A549 treated with DMSO at 1 μM for 4 hours (cell line): Measurements from ENCODE around the gene LENG8. TPM values are rescaled to one million over a fixed set of nuclear protein-coding genes. Genes with fewer than 3 reads are reported as not detected.

Experiments used
- total RNA-seq: library from RNA; stranded (reverse); fragments of 200-300 nt; extraction: Qiagen RNA extraction; gene quantifications from 5 replicates; pipeline ENCODE4 v1.2.3, GENCODE V29; 2022; ENCODE audit warnings: low read depth

Gene LENG8
- total RNA-seq: 69.7 to 124 TPM (median 109 TPM) in 5 replicates

DNA sequence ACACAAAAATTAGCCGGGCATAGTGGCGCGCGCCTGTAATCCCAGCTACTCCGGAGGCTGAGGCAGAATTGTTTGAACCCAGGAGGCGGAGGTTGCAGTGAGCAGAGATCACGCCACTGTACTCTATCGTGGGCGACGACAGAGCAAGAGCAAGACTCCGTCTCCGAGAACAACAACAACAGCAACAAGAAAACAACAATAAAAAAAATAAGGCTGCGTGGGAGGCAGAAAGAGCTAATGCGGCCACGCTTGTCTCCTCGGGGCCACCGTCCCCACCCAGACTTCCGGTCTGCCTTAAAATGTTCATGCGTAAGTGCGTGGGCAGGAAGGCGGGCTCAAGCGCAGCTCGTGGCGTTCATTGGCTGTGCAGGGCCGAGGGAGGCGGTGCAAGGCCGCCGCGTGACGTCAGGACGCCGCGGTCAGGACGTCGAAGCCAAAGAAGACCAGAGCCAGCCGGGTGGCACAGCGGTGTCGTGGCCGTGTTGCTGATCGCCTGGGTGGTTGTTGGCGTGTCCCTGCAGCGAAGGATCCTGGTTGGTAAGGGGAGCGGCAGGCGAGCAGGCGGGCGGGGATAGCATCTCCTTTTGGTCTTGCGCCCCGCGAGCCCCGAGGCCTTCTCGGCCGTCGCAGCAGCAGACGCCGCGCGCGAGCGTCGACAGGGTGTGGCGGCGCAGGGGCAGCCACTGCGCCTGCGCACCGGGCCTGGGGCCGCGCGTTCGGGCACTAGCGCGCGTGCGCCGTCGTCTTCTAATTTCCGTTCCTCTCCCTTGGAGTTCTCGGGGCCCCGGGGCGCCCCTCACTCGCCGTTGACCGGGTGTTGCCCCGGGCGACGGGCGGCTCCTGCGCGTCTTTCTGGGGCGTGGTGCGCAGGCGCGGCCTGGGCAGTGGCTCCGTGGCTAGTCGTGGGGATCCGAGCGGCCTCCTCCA is at the start of gene LENG8:
TSS of gene LENG8 (plus strand) at position 426 of the 927 bp plus-strand sequence. CDS start 2,146 bp downstream, outside the sequence.

DNA sequence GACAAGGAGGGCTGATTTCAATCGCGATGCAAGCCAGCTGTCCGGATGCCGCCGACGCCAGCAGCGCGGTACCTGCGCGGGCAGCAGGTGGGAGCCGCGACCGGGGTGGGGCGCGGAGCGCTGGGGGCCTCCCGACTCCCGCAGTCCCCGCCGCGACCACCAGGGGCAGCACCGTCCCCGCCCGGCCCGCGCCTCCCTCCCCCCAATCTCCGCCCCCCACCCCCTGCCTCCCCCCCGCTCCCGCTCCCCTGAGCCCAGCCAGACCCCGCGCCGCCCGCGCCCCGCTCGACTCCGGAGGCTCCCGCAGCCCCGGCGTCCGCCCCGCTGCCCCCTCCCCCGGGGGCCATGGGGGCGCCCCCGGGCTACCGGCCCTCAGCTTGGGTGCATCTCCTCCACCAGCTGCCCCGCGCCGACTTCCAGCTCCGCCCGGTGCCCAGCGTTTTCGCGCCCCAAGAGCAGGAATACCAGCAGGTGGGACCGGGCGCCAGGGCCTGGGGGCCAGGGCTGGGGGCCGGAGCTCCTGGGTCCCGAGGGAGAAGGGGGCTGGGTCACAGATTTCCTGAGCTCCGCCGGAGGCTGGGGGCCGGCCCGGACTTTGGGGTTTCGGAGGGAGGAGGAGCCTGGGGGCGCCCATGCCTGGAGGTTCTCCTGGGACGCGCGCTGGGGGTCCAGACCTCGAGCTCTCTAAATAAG is 33.6 kb upstream of the LENG8 start, which contains the start of gene TTYH1:
TSS of gene TTYH1 (plus strand) at position 257 of the 693 bp plus-strand sequence. CDS start at position 346, 89 bp downstream.

DNA sequence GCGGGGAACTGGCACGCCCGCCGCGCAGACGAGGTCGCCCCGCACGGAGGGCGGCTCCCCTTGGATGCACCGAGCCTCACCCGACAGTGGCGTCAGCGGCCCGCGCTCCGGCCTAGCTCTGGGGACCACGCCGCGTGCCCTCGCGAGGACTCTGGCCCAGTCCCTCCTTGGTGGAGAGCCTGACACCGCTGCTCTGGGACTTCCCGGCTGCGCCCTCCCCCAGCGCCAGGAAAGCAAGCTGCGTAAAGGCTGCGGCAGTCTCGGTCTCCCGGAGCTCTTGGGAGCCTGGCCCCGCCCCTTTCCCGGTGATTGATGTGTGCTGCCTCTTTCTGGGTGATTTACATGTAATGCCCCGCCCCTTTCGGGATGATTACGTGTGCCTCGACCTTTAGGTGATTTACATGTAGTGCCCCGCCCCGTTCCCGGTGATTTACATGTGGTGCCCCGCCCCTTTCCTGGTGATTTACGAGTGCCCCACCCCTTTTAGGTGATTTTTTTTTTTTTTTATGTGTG is 14.6 kb downstream of the LENG8 start, which contains the start of gene LENG9:
TSS of gene LENG9 (minus strand) at position 248 of the 513 bp plus-strand sequence. CDS start 252 bp downstream, outside the sequence.

DNA sequence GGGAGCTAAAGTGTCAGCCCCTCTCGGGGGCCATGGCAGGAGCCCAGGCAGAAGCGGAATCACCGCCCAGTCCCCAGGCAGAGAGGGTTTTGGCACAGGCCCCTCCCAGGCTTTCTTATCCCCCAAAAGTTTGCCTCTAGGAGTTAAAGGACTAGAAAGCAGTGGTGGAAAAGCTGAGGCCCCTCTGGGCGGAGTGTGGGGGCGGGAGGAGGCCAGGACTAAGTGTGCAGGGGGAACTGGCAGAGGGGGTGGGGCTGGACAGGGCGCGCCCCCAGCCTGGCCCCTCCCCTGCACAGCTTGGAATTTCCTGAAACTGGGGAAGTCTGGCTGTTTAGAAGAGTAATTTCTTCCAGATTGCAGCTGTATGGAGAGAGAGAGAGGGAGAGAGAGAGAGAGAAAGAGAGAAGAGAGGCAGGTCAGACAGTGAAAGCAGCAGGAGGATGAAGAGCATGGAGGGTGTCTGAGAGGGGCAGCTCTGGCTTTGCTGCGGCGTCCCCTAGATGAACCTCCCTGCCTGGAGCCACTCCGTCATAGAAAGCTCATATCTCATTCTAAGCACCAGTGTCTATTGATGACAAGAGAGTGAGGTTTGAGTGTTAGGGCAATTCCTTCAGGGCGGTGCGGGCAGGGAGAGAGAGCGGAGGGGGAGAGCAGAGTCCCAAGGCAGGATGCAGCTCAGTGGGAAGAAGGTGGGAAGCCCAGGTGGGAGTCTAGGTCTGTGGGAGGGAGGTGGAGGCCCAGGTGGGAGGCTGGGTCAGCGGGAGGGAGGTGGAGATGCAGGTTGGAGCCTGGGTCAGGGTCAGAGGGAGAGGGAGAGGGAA is 24.3 kb downstream of the LENG8 start, which contains the start of gene CDC42EP5:
TSS of gene CDC42EP5 (minus strand) at position 226 of the 821 bp plus-strand sequence. CDS start 7,749 bp downstream, outside the sequence.

DNA sequence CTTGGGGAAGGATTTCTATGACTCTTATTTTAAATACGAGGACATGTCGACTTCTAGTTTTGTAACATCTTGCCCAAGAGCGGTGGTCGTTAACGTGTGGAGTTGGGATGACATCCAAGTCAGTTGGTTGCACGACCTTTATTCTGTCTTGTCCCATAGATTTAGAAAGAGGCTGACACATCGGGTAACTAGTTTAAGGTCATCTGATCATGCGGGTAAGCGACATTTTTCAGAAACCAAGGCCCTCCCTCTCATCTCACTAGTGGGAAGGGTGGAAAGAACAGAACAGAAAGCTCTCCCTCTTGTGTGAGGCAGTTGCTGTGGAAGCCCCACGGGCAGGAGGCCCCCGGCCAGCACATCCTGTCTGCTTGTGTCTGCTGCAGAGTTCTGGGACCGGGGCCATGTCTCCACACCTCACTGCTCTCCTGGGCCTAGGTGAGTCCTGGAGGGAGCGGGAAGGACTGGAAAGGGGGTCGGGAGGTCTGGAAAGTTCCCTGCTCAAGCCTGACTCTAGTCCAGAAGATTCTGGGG is 53.6 kb downstream of the LENG8 start, which contains the start of gene LAIR2:
TSS of gene LAIR2 (plus strand) at position 314 of the 531 bp plus-strand sequence. CDS start at position 402, 88 bp downstream.

Other genes starting within 250 kb of the LENG8 start
- 2,084 to 2,876 TPM (median 2,101 TPM) in 5 replicates for gene RPS9, start 248.3 kb upstream of the LENG8 start, total RNA-seq
- 0.04 to 0.17 TPM (median 0.11 TPM) in 3 of 5 replicates, not detected in the others for gene LILRB3, start 226.2 kb upstream of the LENG8 start, total RNA-seq
- not detected in 5 replicates for gene LILRA6, start 206.4 kb upstream of the LENG8 start, total RNA-seq
- 0.02 TPM in 1 of 5 replicates, not detected in the others for gene LILRB5, start 191.9 kb upstream of the LENG8 start, total RNA-seq
- 0.05 to 0.09 TPM (median 0.05 TPM) in 4 of 5 replicates, not detected in the other for gene LILRB2, start 168.1 kb upstream of the LENG8 start, total RNA-seq
- not detected in 5 replicates for gene LILRA5, start 136.0 kb upstream of the LENG8 start, total RNA-seq
- 0.08 TPM in 1 of 5 replicates, not detected in the others for gene LILRA4, start 110.0 kb upstream of the LENG8 start, total RNA-seq
- gene LAIR1, start 84.3 kb upstream of the LENG8 start, total RNA-seq: 0.16 TPM in 1 of 5 replicates, not detected in the others
- 0.14 to 0.34 TPM (median 0.25 TPM) in 4 of 5 replicates, not detected in the other for gene TTYH1, start 33.7 kb upstream of the LENG8 start, total RNA-seq
- 5.4 to 8.0 TPM (median 6.7 TPM) in 5 replicates for gene LENG9, start 14.6 kb downstream of the LENG8 start, total RNA-seq
- not detected in 5 replicates for gene CDC42EP5, start 24.1 kb downstream of the LENG8 start, total RNA-seq
- not detected in 5 replicates for gene LAIR2, start 53.6 kb downstream of the LENG8 start, total RNA-seq
- gene LILRA2, start 124.6 kb downstream of the LENG8 start, total RNA-seq: not detected in 5 replicates
- gene LILRA1, start 144.4 kb downstream of the LENG8 start, total RNA-seq: not detected in 5 replicates
- 0.03 to 0.07 TPM in 2 of 5 replicates, not detected in the others for gene LILRB1, start 181.3 kb downstream of the LENG8 start, total RNA-seq
- not detected in 5 replicates for gene LILRB4, start 213.8 kb downstream of the LENG8 start, total RNA-seq